TTC549 (cell line): ENCODE results near the gene LPAR3.
"Not testable (repeated sequence)": the region's sequence is repeated elsewhere in the genome, so short reads cannot be mapped to it uniquely, and the experiment has no call there.

Experiments used
- FAIRE-seq: peaks from 2 replicates; lab custom pipeline; 2012; peaks lifted over from hg19 to GRCh38; lab: Jason Lieb, UNC

The LPAR3 gene

GRCh38 chr1:84902727-84903126 lies 9.7 kb upstream of the LPAR3 start:
- FAIRE-seq: not testable (repeated sequence)

- no peak for FAIRE-seq
Measured at GRCh38 chr1:84899969-84900368, 7.0 kb upstream of the LPAR3 start.

- no peak for FAIRE-seq
Measured at GRCh38 chr1:84896279-84896678, 3.3 kb upstream of the LPAR3 start.

GRCh38 chr1:84890566-84890965 lies 2.4 kb downstream of the LPAR3 start:
- no peak for FAIRE-seq

- no peak for FAIRE-seq
Measured at GRCh38 chr1:84889437-84889836, 3.6 kb downstream of the LPAR3 start.

- no peak for FAIRE-seq
Measured at GRCh38 chr1:84888753-84889152, 4.3 kb downstream of the LPAR3 start.

- no peak for FAIRE-seq
Measured at GRCh38 chr1:84887261-84887934, 5.6 kb downstream of the LPAR3 start.

GRCh38 chr1:84885469-84885868 lies 7.5 kb downstream of the LPAR3 start:
- FAIRE-seq: no peak

- no peak for FAIRE-seq
Measured at GRCh38 chr1:84884671-84885389, 8.2 kb downstream of the LPAR3 start.

- FAIRE-seq: no peak
Measured at GRCh38 chr1:84883286-84883685, 9.7 kb downstream of the LPAR3 start.

GRCh38 chr1:84877592-84877991 lies 15.4 kb downstream of the LPAR3 start:
- FAIRE-seq: no peak

- FAIRE-seq: no peak
Measured at GRCh38 chr1:84876353-84876752, 16.7 kb downstream of the LPAR3 start.

- FAIRE-seq: no peak
Measured at GRCh38 chr1:84873366-84873765, 19.6 kb downstream of the LPAR3 start.

GRCh38 chr1:84872696-84873355 lies 20.2 kb downstream of the LPAR3 start:
- no peak for FAIRE-seq

GRCh38 chr1:84871181-84871580 lies 21.8 kb downstream of the LPAR3 start:
- no peak for FAIRE-seq

- no peak for FAIRE-seq
Measured at GRCh38 chr1:84870591-84870990, 22.4 kb downstream of the LPAR3 start.

GRCh38 chr1:84869720-84870119 lies 23.3 kb downstream of the LPAR3 start:
- no peak for FAIRE-seq

- no peak for FAIRE-seq
Measured at GRCh38 chr1:84862810-84863251, 30.2 kb downstream of the LPAR3 start.

- FAIRE-seq: no peak
Measured at GRCh38 chr1:84861988-84862644, 30.9 kb downstream of the LPAR3 start.

GRCh38 chr1:84861516-84861915 lies 31.5 kb downstream of the LPAR3 start:
- FAIRE-seq: no peak

- FAIRE-seq: no peak
Measured at GRCh38 chr1:84859866-84860265, 33.1 kb downstream of the LPAR3 start.

- no peak for FAIRE-seq
Measured at GRCh38 chr1:84857906-84858305, 35.1 kb downstream of the LPAR3 start.

- no peak for FAIRE-seq
Measured at GRCh38 chr1:84856726-84857270, 36.2 kb downstream of the LPAR3 start.
